DOHH2 (cell line): ENCODE results near the gene PPP1R13B.

ENCODE experiments used
- H3F3A ChIP-seq: fragments of 200-600 bp; sonication (generic), shearing (Covaris generic); 2 replicates; pipeline ENCODE4 v1.6.0; 2016; ENCODE audit warnings: antibody characterized with exemption, mild to moderate bottlenecking; ENCODE audit not compliant: control insufficient read depth, insufficient read depth
- H3K27ac ChIP-seq: fragments of 200-600 bp; sonication (generic); 2 replicates; pipeline ENCODE4 v1.5.1; 2014; ENCODE audit warnings: low read depth, mild to moderate bottlenecking, low read length, moderate library complexity
- H3K27me3 ChIP-seq: fragments of 200-600 bp; sonication (generic); 2 replicates; pipeline ENCODE4 v1.6.1; 2014; ENCODE audit warnings: mild to moderate bottlenecking, low read length, mixed read lengths; ENCODE audit not compliant: control insufficient read depth
- H3K36me3 ChIP-seq: fragments of 200-600 bp; sonication (generic); 2 replicates; pipeline ENCODE4 v1.6.1; 2014; ENCODE audit warnings: mild to moderate bottlenecking, low read length, moderate library complexity, mixed read lengths; ENCODE audit not compliant: control insufficient read depth
- H3K4me1 ChIP-seq: fragments of 200-600 bp; sonication (generic); 2 replicates; pipeline ENCODE4 v1.6.1; 2014; ENCODE audit warnings: mild to moderate bottlenecking, low read length, mixed read lengths; ENCODE audit not compliant: control insufficient read depth
- H3K4me2 ChIP-seq: fragments of 200-600 bp; sonication (generic); 2 replicates; pipeline ENCODE4 v1.6.0; 2014; ENCODE audit warnings: mild to moderate bottlenecking, low read length, moderate library complexity
- H3K4me3 ChIP-seq: fragments of 200-600 bp; sonication (generic); 2 replicates; pipeline ENCODE4 v1.5.1; 2014; ENCODE audit warnings: mild to moderate bottlenecking, low read length, mixed read lengths
- H3K79me2 ChIP-seq: fragments of 200-600 bp; sonication (generic); 2 replicates; pipeline ENCODE4 v1.6.1; 2014; ENCODE audit warnings: mild to moderate bottlenecking, low read length, mixed read lengths; ENCODE audit not compliant: control insufficient read depth
- H3K9me2 ChIP-seq: fragments of 200-600 bp; sonication (generic); replicated peaks from 2 replicates; pipeline ENCODE4 v1.6.1; 2014; ENCODE audit warnings: mild to moderate bottlenecking, low read length, mixed read lengths; ENCODE audit not compliant: control insufficient read depth
- H3K9me3 ChIP-seq: fragments of 200-600 bp; sonication (generic); 2 replicates; pipeline ENCODE4 v1.6.1; 2014; ENCODE audit warnings: antibody characterized with exemption, low read length, mixed read lengths; ENCODE audit not compliant: control insufficient read depth, insufficient read depth
- H4K20me1 ChIP-seq: fragments of 200-600 bp; sonication (generic); 2 replicates; pipeline ENCODE4 v1.6.0; 2014; ENCODE audit warnings: low read depth, mild to moderate bottlenecking, antibody characterized with exemption, low read length, moderate library complexity; ENCODE audit not compliant: control insufficient read depth, insufficient read depth
- EZH2phosphoT487 ChIP-seq: fragments of 200-600 bp; sonication (generic); IDR thresholded peaks from 2 replicates; pipeline ENCODE4 v1.6.1; 2017; ENCODE audit warnings: borderline replicate concordance, mild to moderate bottlenecking, antibody characterized with exemption, low read length, moderate library complexity, mixed read lengths
- TF ChIP-seq, protein P1 (sequence below): fragments of 200-600 bp; sonication (generic); IDR thresholded peaks from one replicate; pipeline ENCODE4 v1.5.1; 2014; ENCODE audit warnings: antibody characterized with exemption, mild to moderate bottlenecking, low read depth, low read length; ENCODE audit not compliant: poor library complexity, severe bottlenecking

The PPP1R13B gene

DNA sequence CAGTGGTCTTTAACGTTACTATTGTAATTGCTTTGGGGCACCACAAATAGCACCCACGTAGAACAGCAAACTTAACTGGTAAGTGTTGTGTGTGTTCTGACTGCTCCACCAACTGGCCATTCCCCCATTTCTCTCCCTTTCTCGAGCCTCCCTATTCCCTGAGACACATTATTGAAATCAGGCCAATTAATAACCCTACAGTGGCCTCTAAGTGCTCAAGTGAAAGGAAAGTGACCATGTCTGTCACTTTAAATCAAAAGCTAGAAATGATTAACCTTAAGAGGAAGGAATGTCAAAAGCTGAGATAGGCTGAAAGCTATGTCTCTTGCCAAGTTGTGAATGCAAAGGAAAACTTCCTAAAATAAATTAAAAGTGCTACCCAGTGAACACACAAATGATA is 22.3 kb downstream of the PPP1R13B start:
- Histone ChIP-seq H4K20me1 (no peaks in the 10 kb centered on the region), H3F3A (no peaks in the 10 kb centered on the region), H3K27me3 (no peaks in the 10 kb centered on the region), H3K36me3 (no peaks in the 10 kb centered on the region), H3K4me2 (no peak overlapping the region), H3K4me1 (peaks cover 4% of the 10 kb centered on the region), H3K9me3 (no peaks in the 10 kb centered on the region), H3K27ac (no peak overlapping the region), H3K9me2 (no peaks in the 10 kb centered on the region), H3K79me2 (peaks cover 3% of the 10 kb centered on the region; the same call in 1 of the 2 replicates), H3K4me3 (no peak overlapping the region)
- TF ChIP-seq, protein P1, sequence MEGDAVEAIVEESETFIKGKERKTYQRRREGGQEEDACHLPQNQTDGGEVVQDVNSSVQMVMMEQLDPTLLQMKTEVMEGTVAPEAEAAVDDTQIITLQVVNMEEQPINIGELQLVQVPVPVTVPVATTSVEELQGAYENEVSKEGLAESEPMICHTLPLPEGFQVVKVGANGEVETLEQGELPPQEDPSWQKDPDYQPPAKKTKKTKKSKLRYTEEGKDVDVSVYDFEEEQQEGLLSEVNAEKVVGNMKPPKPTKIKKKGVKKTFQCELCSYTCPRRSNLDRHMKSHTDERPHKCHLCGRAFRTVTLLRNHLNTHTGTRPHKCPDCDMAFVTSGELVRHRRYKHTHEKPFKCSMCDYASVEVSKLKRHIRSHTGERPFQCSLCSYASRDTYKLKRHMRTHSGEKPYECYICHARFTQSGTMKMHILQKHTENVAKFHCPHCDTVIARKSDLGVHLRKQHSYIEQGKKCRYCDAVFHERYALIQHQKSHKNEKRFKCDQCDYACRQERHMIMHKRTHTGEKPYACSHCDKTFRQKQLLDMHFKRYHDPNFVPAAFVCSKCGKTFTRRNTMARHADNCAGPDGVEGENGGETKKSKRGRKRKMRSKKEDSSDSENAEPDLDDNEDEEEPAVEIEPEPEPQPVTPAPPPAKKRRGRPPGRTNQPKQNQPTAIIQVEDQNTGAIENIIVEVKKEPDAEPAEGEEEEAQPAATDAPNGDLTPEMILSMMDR: no peak
- TF ChIP-seq EZH2phosphoT487: no peak

DNA sequence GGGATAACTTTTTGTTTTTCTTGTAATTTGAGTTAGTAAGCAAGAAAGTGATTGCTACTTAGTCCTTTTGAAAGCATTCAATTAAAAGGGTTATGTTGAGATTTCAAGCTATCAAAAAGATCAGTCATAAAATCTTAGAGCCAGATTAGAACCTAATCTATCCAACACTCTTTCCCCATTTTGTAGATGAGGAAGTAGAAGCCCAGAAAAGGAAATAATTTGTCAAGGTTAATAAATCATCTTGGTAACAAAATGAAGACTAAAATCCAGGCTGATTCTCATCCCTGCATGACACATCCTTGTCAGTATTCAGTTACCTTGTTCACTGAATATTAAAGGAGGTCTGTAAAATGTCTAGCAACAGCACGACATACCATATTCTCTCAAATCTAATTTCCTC is 26.5 kb downstream of the PPP1R13B start:
- Histone ChIP-seq H3K4me2 (no peak overlapping the region), H3F3A (no peaks in the 10 kb centered on the region), H3K9me3 (no peaks in the 10 kb centered on the region), H3K79me2 (no peaks in the 10 kb centered on the region), H3K4me1 (peaks cover 14% of the 10 kb centered on the region), H3K27ac (no peak overlapping the region), H3K4me3 (no peak overlapping the region), H3K27me3 (no peaks in the 10 kb centered on the region), H3K9me2 (no peaks in the 10 kb centered on the region), H4K20me1 (no peaks in the 10 kb centered on the region), H3K36me3 (no peaks in the 10 kb centered on the region)
- no peak for TF ChIP-seq EZH2phosphoT487
- TF ChIP-seq, protein P1: no peak

DNA sequence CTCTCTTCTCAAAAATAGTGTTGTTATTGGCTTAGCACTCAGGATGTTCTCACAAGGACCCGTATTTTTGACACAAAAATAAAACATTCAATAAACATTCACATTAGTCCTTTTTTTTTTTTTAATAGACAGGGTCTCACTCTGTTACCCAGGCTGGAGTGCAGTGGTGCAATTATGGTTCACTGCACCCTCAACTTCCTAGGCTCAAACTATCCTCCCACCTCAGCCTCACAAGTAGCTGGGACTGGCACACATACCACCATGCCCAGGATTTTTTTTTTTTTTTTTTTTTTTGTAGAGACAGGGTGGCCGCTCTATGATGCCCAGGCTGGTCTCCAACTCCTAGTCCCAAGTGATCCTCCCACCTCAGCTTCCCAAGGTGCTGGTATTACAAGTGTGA is 27.0 kb downstream of the PPP1R13B start:
- H3K4me2 ChIP-seq: no peak overlapping the region
- H3K36me3 ChIP-seq: no peaks in the 10 kb centered on the region
- no peak overlapping the region for H3K4me3 ChIP-seq
- H3K79me2 ChIP-seq: no peaks in the 10 kb centered on the region
- no peak overlapping the region for H3K27ac ChIP-seq
- H3K9me2 ChIP-seq: no peaks in the 10 kb centered on the region
- TF ChIP-seq EZH2phosphoT487: no peak
- TF ChIP-seq, protein P1: no peak
- no peaks in the 10 kb centered on the region for H3K27me3 ChIP-seq
- H4K20me1 ChIP-seq: no peaks in the 10 kb centered on the region
- H3K4me1 ChIP-seq: peaks cover 14% of the 10 kb centered on the region
- no peaks in the 10 kb centered on the region for H3F3A ChIP-seq
- no peaks in the 10 kb centered on the region for H3K9me3 ChIP-seq
